Neural progenitor cell (in vitro differentiated cells): ENCODE measurements around the gene NCEH1. TPM values are rescaled to one million over a fixed set of nuclear protein-coding genes. Genes with fewer than 3 reads are reported as not detected.
"Not testable (repeated sequence)": the region's sequence is repeated elsewhere in the genome, so short reads cannot be mapped to it uniquely, and the experiment has no call there.

Experiments
- DNase-seq: peaks from one replicate; pipeline ENCODE4 v3.0.0-alpha.2; 2016; ENCODE audit warnings: low spot score
- H2AFZ ChIP-seq: fragments of 200-600 bp; sonication (generic); replicated peaks from 2 replicates; pipeline ENCODE4 v1.6.1; 2016; ENCODE audit warnings: antibody characterized with exemption
- H3F3A ChIP-seq: fragments of 200-600 bp; sonication (generic); 2 replicates; pipeline ENCODE4 v1.6.1; 2016; ENCODE audit warnings: antibody characterized with exemption, low read depth
- H3K27ac ChIP-seq: fragments of 200-600 bp; sonication (generic); 2 replicates; pipeline ENCODE4 v1.5.1; 2016; ENCODE audit warnings: mild to moderate bottlenecking
- H3K27me3 ChIP-seq: fragments of 200-600 bp; sonication (generic); 2 replicates; pipeline ENCODE4 v1.6.1; 2016; ENCODE audit warnings: mild to moderate bottlenecking, moderate library complexity
- H3K36me3 ChIP-seq: fragments of 200-600 bp; sonication (generic); 2 replicates; pipeline ENCODE4 v1.5.1; 2016
- H3K4me1 ChIP-seq: fragments of 200-600 bp; sonication (generic); 2 replicates; pipeline ENCODE4 v1.6.1; 2016; ENCODE audit warnings: mixed run types
- H3K4me2 ChIP-seq: fragments of 200-600 bp; sonication (generic); 2 replicates; pipeline ENCODE4 v1.6.1; 2016
- H3K4me3 ChIP-seq: fragments of 200-600 bp; sonication (generic); 2 replicates; pipeline ENCODE4 v1.5.1; 2016
- H3K79me2 ChIP-seq: fragments of 200-600 bp; sonication (generic); 2 replicates; pipeline ENCODE4 v1.6.1; 2016; ENCODE audit warnings: low read depth
- H3K9ac ChIP-seq: fragments of 200-600 bp; sonication (generic); 2 replicates; pipeline ENCODE4 v1.6.1; 2016
- H3K9me3 ChIP-seq: fragments of 200-600 bp; sonication (generic); 2 replicates; pipeline ENCODE4 v1.5.1; 2016; ENCODE audit warnings: low read depth
- H4K20me1 ChIP-seq: fragments of 200-600 bp; sonication (generic); 2 replicates; pipeline ENCODE4 v1.6.1; 2016; ENCODE audit warnings: low read depth
- H3K27ac Mint-ChIP-seq: 3 replicates; pipeline ENCODE4 v1.8.0; 2021; ENCODE audit warnings: mixed read lengths
- H3K27me3 Mint-ChIP-seq: 2 replicates; pipeline ENCODE4 v1.8.0; 2022; ENCODE audit warnings: low read depth, mild to moderate bottlenecking, inconsistent platforms, moderate library complexity, mixed read lengths; ENCODE audit not compliant: insufficient read depth
- H3K36me3 Mint-ChIP-seq: 3 replicates; pipeline ENCODE4 v1.8.0; 2021; ENCODE audit warnings: mixed read lengths
- H3K4me1 Mint-ChIP-seq: 3 replicates; pipeline ENCODE4 v1.8.0; 2021; ENCODE audit warnings: mixed read lengths
- H3K4me3 Mint-ChIP-seq: 3 replicates; pipeline ENCODE4 v1.8.0; 2021; ENCODE audit warnings: mild to moderate bottlenecking, moderate library complexity, mixed read lengths
- H3K9me3 Mint-ChIP-seq: 3 replicates; pipeline ENCODE4 v1.8.0; 2020; ENCODE audit warnings: mixed read lengths
- CTCF ChIP-seq: fragments of 200-600 bp; sonication (generic); IDR thresholded peaks from 2 replicates; pipeline ENCODE4 v1.5.1; 2017; ENCODE audit warnings: antibody characterized with exemption, mild to moderate bottlenecking
- EZH2 ChIP-seq: fragments of 200-600 bp; sonication (generic); IDR thresholded peaks from 2 replicates; pipeline ENCODE4 v1.6.1; 2017; ENCODE audit warnings: antibody characterized with exemption, mild to moderate bottlenecking, moderate library complexity
- EZH2phosphoT487 ChIP-seq: fragments of 200-600 bp; sonication (generic); IDR thresholded peaks from 2 replicates; pipeline ENCODE4 v1.6.1; 2017; ENCODE audit warnings: antibody characterized with exemption
- total RNA-seq: library from RNA; depleted of rRNA; stranded (reverse); fragments of >200 nt; gene quantifications from 2 replicates; pipeline ENCODE4 v1.2.3, GENCODE V29; 2015; ENCODE audit warnings: low replicate concordance

Gene NCEH1
- total RNA-seq, 1 donor from 2014 or later, result 7.7 TPM

- no peaks in the 10 kb centered on the region for H3K36me3 ChIP-seq
- H3K9me3 ChIP-seq, result no peaks in the 10 kb centered on the region
- no peak overlapping the region for H3K4me2 ChIP-seq
- H3K9me3 Mint-ChIP-seq, result no peaks in the 10 kb centered on the region
- TF ChIP-seq CTCF (no peak), EZH2 (no peak), EZH2phosphoT487 (no peak)
- H4K20me1 ChIP-seq, result no peaks in the 10 kb centered on the region
- H3F3A ChIP-seq, result peaks cover 13% of the 10 kb centered on the region
- peak overlapping the region; percentile 9 for H3K27ac Mint-ChIP-seq
- H3K4me1 ChIP-seq, result peaks cover 3% of the 10 kb centered on the region
- no peak overlapping the region for H3K9ac ChIP-seq
- H3K4me3 Mint-ChIP-seq, result no peak overlapping the region
- H3K4me3 ChIP-seq, result no peak overlapping the region
- H3K36me3 Mint-ChIP-seq, result no peaks in the 10 kb centered on the region
- peaks cover 8% of the 10 kb centered on the region for H3K79me2 ChIP-seq
- H3K27ac ChIP-seq, result no peak overlapping the region
- H3K27me3 ChIP-seq, result no peaks in the 10 kb centered on the region
- DNase-seq, result no peak
- peaks cover 2% of the 10 kb centered on the region for H3K27me3 Mint-ChIP-seq
- no peak overlapping the region for H2AFZ ChIP-seq
- peaks cover 17% of the 10 kb centered on the region for H3K4me1 Mint-ChIP-seq
Observed at GRCh38 chr3:172707030-172707429, 3.8 kb downstream of the NCEH1 start.

GRCh38 chr3:172705170-172705569, 5.7 kb downstream of the NCEH1 start:
- no peaks in the 10 kb centered on the region for H3K9me3 Mint-ChIP-seq
- H3F3A ChIP-seq, result peaks cover 6% of the 10 kb centered on the region
- H3K27me3 ChIP-seq, result no peaks in the 10 kb centered on the region
- H4K20me1 ChIP-seq, result no peaks in the 10 kb centered on the region
- H3K79me2 ChIP-seq, result peaks cover 8% of the 10 kb centered on the region
- no peaks in the 10 kb centered on the region for H3K36me3 ChIP-seq
- H3K4me3 Mint-ChIP-seq, result no peak overlapping the region
- H3K4me2 ChIP-seq, result no peak overlapping the region
- H3K9me3 ChIP-seq, result no peaks in the 10 kb centered on the region
- no peak for DNase-seq
- no peaks in the 10 kb centered on the region for H3K27me3 Mint-ChIP-seq
- H3K27ac ChIP-seq, result no peak overlapping the region
- no peaks in the 10 kb centered on the region for H3K36me3 Mint-ChIP-seq
- TF ChIP-seq CTCF (no peak), EZH2 (no peak), EZH2phosphoT487 (no peak)
- peaks cover 16% of the 10 kb centered on the region for H3K4me1 Mint-ChIP-seq
- H2AFZ ChIP-seq, result no peak overlapping the region
- no peak overlapping the region for H3K9ac ChIP-seq
- peaks cover 3% of the 10 kb centered on the region for H3K4me1 ChIP-seq
- no peak overlapping the region for H3K27ac Mint-ChIP-seq
- no peak overlapping the region for H3K4me3 ChIP-seq

- TF ChIP-seq EZH2 (no peak), EZH2phosphoT487 (no peak), CTCF (no peak)
- no peaks in the 10 kb centered on the region for H4K20me1 ChIP-seq
- H3K9me3 Mint-ChIP-seq, result no peaks in the 10 kb centered on the region
- peaks cover 3% of the 10 kb centered on the region for H3K4me1 ChIP-seq
- H3K9me3 ChIP-seq, result no peaks in the 10 kb centered on the region
- no peak overlapping the region for H3K27ac ChIP-seq
- H3K4me2 ChIP-seq, result no peak overlapping the region
- no peak overlapping the region for H3K4me3 Mint-ChIP-seq
- peaks cover 5% of the 10 kb centered on the region for H3K79me2 ChIP-seq
- no peak overlapping the region for H2AFZ ChIP-seq
- H3K36me3 ChIP-seq, result no peaks in the 10 kb centered on the region
- H3K4me1 Mint-ChIP-seq, result peaks cover 7% of the 10 kb centered on the region
- H3K27ac Mint-ChIP-seq, result no peak overlapping the region
- H3K27me3 Mint-ChIP-seq, result no peaks in the 10 kb centered on the region
- H3K4me3 ChIP-seq, result no peak overlapping the region
- H3F3A ChIP-seq, result no peaks in the 10 kb centered on the region
- H3K9ac ChIP-seq, result no peak overlapping the region
- no peak for DNase-seq
- H3K36me3 Mint-ChIP-seq, result no peaks in the 10 kb centered on the region
- no peaks in the 10 kb centered on the region for H3K27me3 ChIP-seq
Observed at GRCh38 chr3:172704001-172704400, 6.9 kb downstream of the NCEH1 start.

GRCh38 chr3:172702731-172703130, 8.1 kb downstream of the NCEH1 start:
- H3K4me3 Mint-ChIP-seq, H3K9me3 Mint-ChIP-seq: not testable (repeated sequence)

More at GRCh38 chr3:172702731-172703130, 8.1 kb downstream of the NCEH1 start:
- H3K27me3 ChIP-seq, H3F3A ChIP-seq, H3K9me3 ChIP-seq, H3K4me3 ChIP-seq, H3K27ac Mint-ChIP-seq, H3K4me1 ChIP-seq, H2AFZ ChIP-seq, H3K79me2 ChIP-seq, DNase-seq, H3K9ac ChIP-seq, H3K36me3 Mint-ChIP-seq, H3K4me2 ChIP-seq, H4K20me1 ChIP-seq, H3K27me3 Mint-ChIP-seq, H3K27ac ChIP-seq, H3K36me3 ChIP-seq: not testable (repeated sequence)
- peaks cover 11% of the 10 kb centered on the region for H3K4me1 Mint-ChIP-seq
